ENCODE data around the gene NBDY. TPM values are rescaled to one million over a fixed set of nuclear protein-coding genes. Genes with fewer than 3 reads are reported as not detected.
A peak's percentile ranks its signal among the peaks of the same experiment; 100 is the strongest.
"Not testable (repeated sequence)": the region's sequence is repeated elsewhere in the genome, so short reads cannot be mapped to it uniquely, and the experiment has no call there.

Gene NBDY
- total RNA-seq, 2 donors from 2014 or later: 12.7 to 35.3 TPM

GRCh38 chrX:56767348-56768119 is 38.5 kb downstream of the NBDY start:
- peak in 1 of 2 donors; percentile 81 for ATAC-seq
- H3K9me3 Mint-ChIP-seq, H3K36me3 Mint-ChIP-seq, H3K4me3 Mint-ChIP-seq, H3K27me3 Mint-ChIP-seq: not testable (repeated sequence)
- H3K4me1 Mint-ChIP-seq (ENCODE audit: low read depth in 2 of 2): peaks cover 23 to 28% of the 10 kb centered on the region in 2 donors
- peak overlapping the region in 1 of 2 donors; percentile 86 for H3K27ac Mint-ChIP-seq
- DNase-seq (ENCODE audit: low spot score): peak; percentile 61

- H3K36me3 Mint-ChIP-seq; DNase-seq (ENCODE audit: low spot score); H3K27ac Mint-ChIP-seq; H3K9me3 Mint-ChIP-seq; H3K4me3 Mint-ChIP-seq; H3K27me3 Mint-ChIP-seq: not testable (repeated sequence)
- H3K4me1 Mint-ChIP-seq (ENCODE audit: low read depth in 2 of 2): peaks cover 19 to 24% of the 10 kb centered on the region in 2 donors
- peak in 1 of 2 donors; percentile 72 for ATAC-seq
These were observed 39.1 kb downstream of the NBDY start for GRCh38 chrX:56768120-56768660.

GRCh38 chrX:56772675-56773521 is 43.9 kb downstream of the NBDY start:
- H3K27ac Mint-ChIP-seq; H3K9me3 Mint-ChIP-seq; H3K4me1 Mint-ChIP-seq (ENCODE audit: low read depth in 2 of 2); H3K36me3 Mint-ChIP-seq; DNase-seq (ENCODE audit: low spot score); H3K27me3 Mint-ChIP-seq; H3K4me3 Mint-ChIP-seq: not testable (repeated sequence)
- ATAC-seq: peak in 1 of 2 donors; percentile 83

DNA sequence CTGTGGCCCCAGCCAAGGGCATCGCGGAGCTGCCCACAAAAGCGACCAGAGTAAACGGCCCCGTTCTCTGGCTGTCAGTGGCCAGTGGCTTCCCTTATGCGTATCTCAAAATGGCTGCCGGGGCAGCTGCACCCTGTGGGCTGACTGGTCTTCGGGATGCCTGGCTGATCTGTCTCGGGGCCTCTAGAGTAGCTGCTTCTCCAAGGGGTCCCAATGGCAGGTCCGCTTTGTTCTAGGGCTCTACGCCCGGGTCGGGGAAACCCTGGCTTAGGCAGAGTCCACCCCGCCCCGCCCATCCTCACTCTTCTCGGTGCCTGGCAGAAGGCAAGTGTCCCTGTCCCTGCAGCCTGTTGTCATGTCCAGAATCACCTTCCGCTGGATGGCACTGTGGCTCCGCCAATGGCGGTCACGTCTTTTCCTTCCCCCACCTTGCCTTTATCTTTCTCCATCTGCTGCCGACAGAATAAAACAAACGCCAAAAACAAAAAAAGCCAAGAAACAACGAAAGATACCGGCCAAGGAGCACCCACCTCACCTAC is 44.5 kb downstream of the NBDY start:
- H3K27ac Mint-ChIP-seq; DNase-seq (ENCODE audit: low spot score); H3K27me3 Mint-ChIP-seq; H3K4me3 Mint-ChIP-seq; H3K9me3 Mint-ChIP-seq; H3K4me1 Mint-ChIP-seq (ENCODE audit: low read depth in 2 of 2); H3K36me3 Mint-ChIP-seq: not testable (repeated sequence)
- peak in 1 of 2 donors; percentile 81 for ATAC-seq

DNA sequence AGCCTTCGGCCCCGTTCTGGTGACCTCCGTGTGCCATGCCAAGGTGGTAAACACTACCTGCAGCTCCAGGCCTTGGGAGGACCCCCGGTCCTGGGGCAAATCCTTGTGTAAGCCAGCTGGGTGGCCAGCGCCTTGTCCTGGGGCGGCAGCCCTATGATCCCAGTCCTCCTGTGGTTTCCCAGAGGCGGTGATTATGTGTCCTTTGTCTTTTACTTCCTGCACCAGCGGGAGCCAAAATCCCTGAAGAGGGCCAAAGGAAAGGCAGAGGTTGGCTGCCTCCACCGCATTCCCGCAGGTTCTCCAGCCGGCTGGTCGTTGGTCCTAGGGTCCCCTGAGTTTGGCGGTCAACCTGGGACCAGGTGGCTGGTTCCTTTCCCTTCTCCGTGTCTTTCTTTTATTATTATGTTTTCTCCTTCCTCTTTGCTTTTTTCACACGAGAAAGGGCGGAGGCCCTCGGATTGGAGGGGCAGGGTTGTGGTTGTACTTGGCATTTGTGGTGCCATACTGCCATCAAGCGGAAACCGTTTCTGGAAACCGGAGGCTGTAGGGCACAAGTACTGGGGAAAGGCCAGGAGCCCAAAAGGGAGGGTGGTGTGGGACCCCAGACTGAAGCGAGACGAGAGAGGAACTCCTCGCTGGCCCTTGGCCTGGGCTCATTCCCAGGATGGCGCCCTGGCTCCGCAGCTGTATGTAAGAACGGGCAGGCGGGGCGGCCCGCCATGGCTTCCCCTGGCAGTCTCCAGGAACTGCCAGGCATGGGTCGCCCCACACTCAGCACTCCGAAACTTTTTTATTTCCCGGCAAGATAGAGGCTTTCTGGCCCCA is 49.3 kb downstream of the NBDY start:
- not testable (repeated sequence) for H3K4me1 Mint-ChIP-seq (ENCODE audit: low read depth in 2 of 2); H3K9me3 Mint-ChIP-seq; H3K27ac Mint-ChIP-seq; H3K27me3 Mint-ChIP-seq; H3K4me3 Mint-ChIP-seq; H3K36me3 Mint-ChIP-seq; DNase-seq (ENCODE audit: low spot score)
- ATAC-seq: peak in 1 of 2 donors; percentile 82

DNA sequence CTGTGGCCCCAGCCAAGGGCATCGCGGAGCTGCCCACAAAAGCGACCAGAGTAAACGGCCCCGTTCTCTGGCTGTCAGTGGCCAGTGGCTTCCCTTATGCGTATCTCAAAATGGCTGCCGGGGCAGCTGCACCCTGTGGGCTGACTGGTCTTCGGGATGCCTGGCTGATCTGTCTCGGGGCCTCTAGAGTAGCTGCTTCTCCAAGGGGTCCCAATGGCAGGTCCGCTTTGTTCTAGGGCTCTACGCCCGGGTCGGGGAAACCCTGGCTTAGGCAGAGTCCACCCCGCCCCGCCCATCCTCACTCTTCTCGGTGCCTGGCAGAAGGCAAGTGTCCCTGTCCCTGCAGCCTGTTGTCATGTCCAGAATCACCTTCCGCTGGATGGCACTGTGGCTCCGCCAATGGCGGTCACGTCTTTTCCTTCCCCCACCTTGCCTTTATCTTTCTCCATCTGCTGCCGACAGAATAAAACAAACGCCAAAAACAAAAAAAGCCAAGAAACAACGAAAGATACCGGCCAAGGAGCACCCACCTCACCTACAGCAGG is 50.0 kb downstream of the NBDY start:
- not testable (repeated sequence) for H3K36me3 Mint-ChIP-seq
- peak in 1 of 2 donors; percentile 84 for ATAC-seq

GRCh38 chrX:56780681-56781649 is 51.9 kb downstream of the NBDY start:
- DNase-seq (ENCODE audit: low spot score): peak; percentile 35
- H3K4me1 Mint-ChIP-seq (ENCODE audit: low read depth in 2 of 2): peaks cover 6 to 13% of the 10 kb centered on the region in 2 donors
- not testable (repeated sequence) for ATAC-seq, H3K36me3 Mint-ChIP-seq, H3K4me3 Mint-ChIP-seq, H3K9me3 Mint-ChIP-seq, H3K27ac Mint-ChIP-seq, H3K27me3 Mint-ChIP-seq

More for the DNA sequence above, 50.0 kb downstream of the NBDY start:
- H3K9me3 Mint-ChIP-seq; H3K27me3 Mint-ChIP-seq; DNase-seq (ENCODE audit: low spot score); H3K4me3 Mint-ChIP-seq; H3K27ac Mint-ChIP-seq: not testable (repeated sequence)
- H3K4me1 Mint-ChIP-seq (ENCODE audit: low read depth in 2 of 2): peaks cover 6 to 13% of the 10 kb centered on the region in 2 donors

DNA sequence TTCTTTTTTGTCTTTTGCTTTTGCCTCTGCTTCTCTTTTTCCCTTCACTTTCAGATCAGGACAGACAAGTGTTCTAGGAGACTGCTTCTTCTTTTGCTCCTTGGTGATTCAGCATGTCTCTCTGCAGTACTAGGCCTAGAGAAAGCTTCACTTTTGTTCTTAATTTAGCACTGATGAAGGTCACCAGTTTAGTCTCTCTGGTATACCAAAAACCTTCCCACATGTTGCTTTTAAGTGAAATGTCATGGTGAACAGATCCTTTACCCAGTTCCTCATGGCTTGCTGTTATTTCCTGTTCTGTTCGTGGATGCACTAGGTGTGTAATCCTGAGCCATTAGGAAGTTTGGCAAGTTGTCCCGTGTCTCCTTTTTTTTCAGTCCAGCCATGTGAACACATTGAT is 53.3 kb downstream of the NBDY start:
- ATAC-seq: no peak

GRCh38 chrX:56782791-56783449 is 53.9 kb downstream of the NBDY start:
- DNase-seq (ENCODE audit: low spot score) (peak; percentile 61), ATAC-seq (no peak)
- H3K36me3 Mint-ChIP-seq: no peaks in the 10 kb centered on the region
- H3K27me3 Mint-ChIP-seq: no peaks in the 10 kb centered on the region
- H3K9me3 Mint-ChIP-seq: no peaks in the 10 kb centered on the region
- H3K4me1 Mint-ChIP-seq (ENCODE audit: low read depth in 2 of 2): peaks cover 18 to 22% of the 10 kb centered on the region in 2 donors
- H3K27ac Mint-ChIP-seq: peak overlapping the region in 1 of 2 donors; percentile 12
- H3K4me3 Mint-ChIP-seq: no peak overlapping the region

More for the DNA sequence above, 53.3 kb downstream of the NBDY start:
- peak overlapping the region in 1 of 2 donors; percentile 12 for H3K27ac Mint-ChIP-seq
- peaks cover 18 to 22% of the 10 kb centered on the region in 2 donors for H3K4me1 Mint-ChIP-seq (ENCODE audit: low read depth in 2 of 2)
- no peaks in the 10 kb centered on the region for H3K36me3 Mint-ChIP-seq
- DNase-seq (ENCODE audit: low spot score): no peak
- no peaks in the 10 kb centered on the region for H3K27me3 Mint-ChIP-seq
- H3K9me3 Mint-ChIP-seq: no peaks in the 10 kb centered on the region
- H3K4me3 Mint-ChIP-seq: no peak overlapping the region

- Mint-ChIP-seq H3K4me1 (ENCODE audit: low read depth in 2 of 2) (peaks cover 18 to 22% of the 10 kb centered on the region in 2 donors), H3K4me3 (no peak overlapping the region)
- peak; percentile 63 for DNase-seq (ENCODE audit: low spot score)
These were observed 54.4 kb downstream of the NBDY start for GRCh38 chrX:56783450-56783831.

GRCh38 chrX:56783996-56784620 is 55.1 kb downstream of the NBDY start:
- Mint-ChIP-seq H3K4me1 (ENCODE audit: low read depth in 2 of 2) (peaks cover 18 to 22% of the 10 kb centered on the region in 2 donors), H3K36me3 (no peaks in the 10 kb centered on the region), H3K9me3 (no peaks in the 10 kb centered on the region), H3K27ac (no peak overlapping the region), H3K4me3 (no peak overlapping the region), H3K27me3 (no peaks in the 10 kb centered on the region)
- DNase-seq (ENCODE audit: low spot score) (peak; percentile 53), ATAC-seq (no peak)

More at GRCh38 chrX:56783450-56783831, 54.4 kb downstream of the NBDY start:
- Mint-ChIP-seq H3K9me3 (no peaks in the 10 kb centered on the region), H3K27me3 (no peaks in the 10 kb centered on the region), H3K27ac (peak overlapping the region in 1 of 2 donors; percentile 12), H3K36me3 (no peaks in the 10 kb centered on the region)
- peak in 1 of 2 donors; percentile 52 for ATAC-seq
